WTC11 (cell line): ENCODE results near the gene NUMA1.

Experiments used
- FOXK1 ChIP-seq: sonication (generic); formaldehyde crosslinking; IDR thresholded peaks from 2 replicates; pipeline ENCODE4 v1.8.0; 2022; ENCODE audit warnings: mild to moderate bottlenecking, moderate library complexity, missing genetic modification reagents
- KAT7 ChIP-seq: sonication (generic); formaldehyde crosslinking; IDR thresholded peaks from 2 replicates; pipeline ENCODE4 v1.8.1; 2023; ENCODE audit warnings: missing genetic modification reagents, mild to moderate bottlenecking, borderline replicate concordance
- SP1 ChIP-seq: sonication (generic); formaldehyde crosslinking; conservative IDR thresholded peaks from 2 replicates; pipeline ENCODE4 v1.8.1; 2022; ENCODE audit warnings: missing genetic modification reagents
- TCF7 ChIP-seq: sonication (generic); formaldehyde crosslinking; IDR thresholded peaks from 2 replicates; pipeline ENCODE4 v1.8.0; 2022; ENCODE audit warnings: mild to moderate bottlenecking, low read depth, missing genetic modification reagents, moderate library complexity
- ZBTB21 ChIP-seq: sonication (generic); formaldehyde crosslinking; IDR thresholded peaks from 2 replicates; pipeline ENCODE4 v1.8.1; 2023; ENCODE audit warnings: mild to moderate bottlenecking, missing genetic modification reagents, borderline replicate concordance
- TF ChIP-seq, protein P1 (sequence below): fragments of 200-600 bp; IDR thresholded peaks from 2 replicates; pipeline ENCODE4 v1.8.0; 2022; ENCODE audit warnings: antibody characterized with exemption
- TF ChIP-seq, protein P2 (sequence below): sonication (generic); formaldehyde crosslinking; IDR thresholded peaks from 2 replicates; pipeline ENCODE4 v1.8.1; 2023; ENCODE audit warnings: mild to moderate bottlenecking, missing genetic modification reagents
- TF ChIP-seq, protein P3 (sequence below): sonication (generic); formaldehyde crosslinking; IDR thresholded peaks from 2 replicates; pipeline ENCODE4 v1.8.1; 2022; ENCODE audit warnings: mild to moderate bottlenecking, missing genetic modification reagents, moderate library complexity, borderline replicate concordance
- TF ChIP-seq, protein P4 (sequence below): sonication (generic); formaldehyde crosslinking; IDR thresholded peaks from 2 replicates; pipeline ENCODE4 v1.8.1; 2023; ENCODE audit warnings: mild to moderate bottlenecking, missing genetic modification reagents, moderate library complexity
- TF ChIP-seq, protein P5 (sequence below): sonication (generic); formaldehyde crosslinking; IDR thresholded peaks from 2 replicates; pipeline ENCODE4 v1.8.1; 2023; ENCODE audit warnings: mild to moderate bottlenecking, moderate library complexity, missing genetic modification reagents
- TF ChIP-seq, protein P6 (sequence below): sonication (generic); formaldehyde crosslinking; conservative IDR thresholded peaks from 2 replicates; pipeline ENCODE4 v1.8.1; 2023; ENCODE audit warnings: mild to moderate bottlenecking, low read depth, missing genetic modification reagents, moderate library complexity

DNA sequence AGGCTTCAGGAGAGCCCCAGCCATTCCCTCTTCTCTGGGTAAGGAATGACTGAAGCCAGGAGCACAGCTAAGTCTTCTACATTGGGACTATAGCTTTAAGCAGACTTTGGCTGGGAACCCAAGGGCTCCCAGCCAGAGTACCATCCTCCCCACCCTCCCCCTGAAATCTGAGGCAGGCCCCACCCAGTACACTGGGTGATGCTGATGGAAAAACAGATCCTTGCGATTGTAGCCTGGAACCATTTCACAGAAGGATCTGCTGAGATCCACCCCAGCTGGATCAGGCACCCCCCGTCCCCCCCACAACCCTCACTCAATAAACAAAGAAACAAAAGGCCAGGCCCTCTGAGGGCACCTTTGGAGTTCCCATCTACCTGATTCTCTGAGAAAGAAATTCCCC lies 41.9 kb downstream of the NUMA1 start:
- TF ChIP-seq ZBTB21 (CRISPR knock-in tag): no peak
- TF ChIP-seq, protein P1, sequence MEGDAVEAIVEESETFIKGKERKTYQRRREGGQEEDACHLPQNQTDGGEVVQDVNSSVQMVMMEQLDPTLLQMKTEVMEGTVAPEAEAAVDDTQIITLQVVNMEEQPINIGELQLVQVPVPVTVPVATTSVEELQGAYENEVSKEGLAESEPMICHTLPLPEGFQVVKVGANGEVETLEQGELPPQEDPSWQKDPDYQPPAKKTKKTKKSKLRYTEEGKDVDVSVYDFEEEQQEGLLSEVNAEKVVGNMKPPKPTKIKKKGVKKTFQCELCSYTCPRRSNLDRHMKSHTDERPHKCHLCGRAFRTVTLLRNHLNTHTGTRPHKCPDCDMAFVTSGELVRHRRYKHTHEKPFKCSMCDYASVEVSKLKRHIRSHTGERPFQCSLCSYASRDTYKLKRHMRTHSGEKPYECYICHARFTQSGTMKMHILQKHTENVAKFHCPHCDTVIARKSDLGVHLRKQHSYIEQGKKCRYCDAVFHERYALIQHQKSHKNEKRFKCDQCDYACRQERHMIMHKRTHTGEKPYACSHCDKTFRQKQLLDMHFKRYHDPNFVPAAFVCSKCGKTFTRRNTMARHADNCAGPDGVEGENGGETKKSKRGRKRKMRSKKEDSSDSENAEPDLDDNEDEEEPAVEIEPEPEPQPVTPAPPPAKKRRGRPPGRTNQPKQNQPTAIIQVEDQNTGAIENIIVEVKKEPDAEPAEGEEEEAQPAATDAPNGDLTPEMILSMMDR: no peak
- no peak for TF ChIP-seq SP1 (CRISPR knock-in tag)
- TF ChIP-seq, protein P2, sequence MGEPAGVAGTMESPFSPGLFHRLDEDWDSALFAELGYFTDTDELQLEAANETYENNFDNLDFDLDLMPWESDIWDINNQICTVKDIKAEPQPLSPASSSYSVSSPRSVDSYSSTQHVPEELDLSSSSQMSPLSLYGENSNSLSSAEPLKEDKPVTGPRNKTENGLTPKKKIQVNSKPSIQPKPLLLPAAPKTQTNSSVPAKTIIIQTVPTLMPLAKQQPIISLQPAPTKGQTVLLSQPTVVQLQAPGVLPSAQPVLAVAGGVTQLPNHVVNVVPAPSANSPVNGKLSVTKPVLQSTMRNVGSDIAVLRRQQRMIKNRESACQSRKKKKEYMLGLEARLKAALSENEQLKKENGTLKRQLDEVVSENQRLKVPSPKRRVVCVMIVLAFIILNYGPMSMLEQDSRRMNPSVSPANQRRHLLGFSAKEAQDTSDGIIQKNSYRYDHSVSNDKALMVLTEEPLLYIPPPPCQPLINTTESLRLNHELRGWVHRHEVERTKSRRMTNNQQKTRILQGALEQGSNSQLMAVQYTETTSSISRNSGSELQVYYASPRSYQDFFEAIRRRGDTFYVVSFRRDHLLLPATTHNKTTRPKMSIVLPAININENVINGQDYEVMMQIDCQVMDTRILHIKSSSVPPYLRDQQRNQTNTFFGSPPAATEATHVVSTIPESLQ (CRISPR knock-in tag): no peak
- TF ChIP-seq, protein P3, sequence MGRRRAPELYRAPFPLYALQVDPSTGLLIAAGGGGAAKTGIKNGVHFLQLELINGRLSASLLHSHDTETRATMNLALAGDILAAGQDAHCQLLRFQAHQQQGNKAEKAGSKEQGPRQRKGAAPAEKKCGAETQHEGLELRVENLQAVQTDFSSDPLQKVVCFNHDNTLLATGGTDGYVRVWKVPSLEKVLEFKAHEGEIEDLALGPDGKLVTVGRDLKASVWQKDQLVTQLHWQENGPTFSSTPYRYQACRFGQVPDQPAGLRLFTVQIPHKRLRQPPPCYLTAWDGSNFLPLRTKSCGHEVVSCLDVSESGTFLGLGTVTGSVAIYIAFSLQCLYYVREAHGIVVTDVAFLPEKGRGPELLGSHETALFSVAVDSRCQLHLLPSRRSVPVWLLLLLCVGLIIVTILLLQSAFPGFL: no peak
- TF ChIP-seq, protein P4, sequence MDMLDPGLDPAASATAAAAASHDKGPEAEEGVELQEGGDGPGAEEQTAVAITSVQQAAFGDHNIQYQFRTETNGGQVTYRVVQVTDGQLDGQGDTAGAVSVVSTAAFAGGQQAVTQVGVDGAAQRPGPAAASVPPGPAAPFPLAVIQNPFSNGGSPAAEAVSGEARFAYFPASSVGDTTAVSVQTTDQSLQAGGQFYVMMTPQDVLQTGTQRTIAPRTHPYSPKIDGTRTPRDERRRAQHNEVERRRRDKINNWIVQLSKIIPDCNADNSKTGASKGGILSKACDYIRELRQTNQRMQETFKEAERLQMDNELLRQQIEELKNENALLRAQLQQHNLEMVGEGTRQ (CRISPR knock-in tag): no peak
- TF ChIP-seq, protein P5, sequence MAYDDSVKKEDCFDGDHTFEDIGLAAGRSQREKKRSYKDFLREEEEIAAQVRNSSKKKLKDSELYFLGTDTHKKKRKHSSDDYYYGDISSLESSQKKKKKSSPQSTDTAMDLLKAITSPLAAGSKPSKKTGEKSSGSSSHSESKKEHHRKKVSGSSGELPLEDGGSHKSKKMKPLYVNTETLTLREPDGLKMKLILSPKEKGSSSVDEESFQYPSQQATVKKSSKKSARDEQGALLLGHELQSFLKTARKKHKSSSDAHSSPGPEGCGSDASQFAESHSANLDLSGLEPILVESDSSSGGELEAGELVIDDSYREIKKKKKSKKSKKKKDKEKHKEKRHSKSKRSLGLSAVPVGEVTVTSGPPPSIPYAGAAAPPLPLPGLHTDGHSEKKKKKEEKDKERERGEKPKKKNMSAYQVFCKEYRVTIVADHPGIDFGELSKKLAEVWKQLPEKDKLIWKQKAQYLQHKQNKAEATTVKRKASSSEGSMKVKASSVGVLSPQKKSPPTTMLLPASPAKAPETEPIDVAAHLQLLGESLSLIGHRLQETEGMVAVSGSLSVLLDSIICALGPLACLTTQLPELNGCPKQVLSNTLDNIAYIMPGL (CRISPR knock-in tag): no peak
- TF ChIP-seq FOXK1 (CRISPR knock-in tag): no peak
- TF ChIP-seq TCF7 (CRISPR knock-in tag): no peak
- TF ChIP-seq, protein P6, sequence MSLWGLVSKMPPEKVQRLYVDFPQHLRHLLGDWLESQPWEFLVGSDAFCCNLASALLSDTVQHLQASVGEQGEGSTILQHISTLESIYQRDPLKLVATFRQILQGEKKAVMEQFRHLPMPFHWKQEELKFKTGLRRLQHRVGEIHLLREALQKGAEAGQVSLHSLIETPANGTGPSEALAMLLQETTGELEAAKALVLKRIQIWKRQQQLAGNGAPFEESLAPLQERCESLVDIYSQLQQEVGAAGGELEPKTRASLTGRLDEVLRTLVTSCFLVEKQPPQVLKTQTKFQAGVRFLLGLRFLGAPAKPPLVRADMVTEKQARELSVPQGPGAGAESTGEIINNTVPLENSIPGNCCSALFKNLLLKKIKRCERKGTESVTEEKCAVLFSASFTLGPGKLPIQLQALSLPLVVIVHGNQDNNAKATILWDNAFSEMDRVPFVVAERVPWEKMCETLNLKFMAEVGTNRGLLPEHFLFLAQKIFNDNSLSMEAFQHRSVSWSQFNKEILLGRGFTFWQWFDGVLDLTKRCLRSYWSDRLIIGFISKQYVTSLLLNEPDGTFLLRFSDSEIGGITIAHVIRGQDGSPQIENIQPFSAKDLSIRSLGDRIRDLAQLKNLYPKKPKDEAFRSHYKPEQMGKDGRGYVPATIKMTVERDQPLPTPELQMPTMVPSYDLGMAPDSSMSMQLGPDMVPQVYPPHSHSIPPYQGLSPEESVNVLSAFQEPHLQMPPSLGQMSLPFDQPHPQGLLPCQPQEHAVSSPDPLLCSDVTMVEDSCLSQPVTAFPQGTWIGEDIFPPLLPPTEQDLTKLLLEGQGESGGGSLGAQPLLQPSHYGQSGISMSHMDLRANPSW: no peak
- TF ChIP-seq KAT7: no peak
